H4 (cell line): ENCODE results near the gene FAM151A. TPM values are rescaled to one million over a fixed set of nuclear protein-coding genes. Genes with fewer than 3 reads are reported as not detected.

Source experiments
- DNase-seq: peaks from one replicate; pipeline ENCODE4 v3.0.0-alpha.2; 2015; ENCODE audit warnings: low spot score
- total RNA-seq: library from RNA; depleted of rRNA; stranded (reverse); fragments of >200 nt; shearing (Covaris generic); gene quantifications from 2 replicates; pipeline ENCODE4 v1.2.3, GENCODE V29; 2014; rRNA removed

Gene FAM151A
- total RNA-seq, 1 experiment from 2014 or later = not detected

DNA sequence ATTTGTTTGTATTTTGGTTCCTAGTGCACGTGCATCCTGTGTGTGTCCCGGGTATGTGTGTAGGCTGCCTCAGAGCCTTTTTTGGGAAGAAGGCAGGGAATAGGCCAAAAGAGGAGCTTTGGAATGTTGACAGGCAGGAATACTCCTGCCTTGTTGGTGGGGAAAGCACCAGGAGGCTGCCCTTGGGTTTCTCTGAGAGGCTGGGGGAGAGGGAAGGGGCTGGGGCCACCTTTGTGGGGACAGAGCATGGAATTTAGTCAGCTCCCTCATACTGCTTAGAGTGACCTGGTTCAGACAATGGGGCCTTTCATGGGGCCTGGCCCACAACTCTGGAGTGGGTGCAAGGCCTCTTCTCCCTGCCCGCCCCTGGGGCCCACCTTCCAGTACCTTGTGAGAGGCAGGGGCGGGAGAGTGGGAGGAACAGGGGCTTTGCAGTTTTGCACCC is 44.0 kb downstream of the FAM151A start:
- no peak for DNase-seq

DNA sequence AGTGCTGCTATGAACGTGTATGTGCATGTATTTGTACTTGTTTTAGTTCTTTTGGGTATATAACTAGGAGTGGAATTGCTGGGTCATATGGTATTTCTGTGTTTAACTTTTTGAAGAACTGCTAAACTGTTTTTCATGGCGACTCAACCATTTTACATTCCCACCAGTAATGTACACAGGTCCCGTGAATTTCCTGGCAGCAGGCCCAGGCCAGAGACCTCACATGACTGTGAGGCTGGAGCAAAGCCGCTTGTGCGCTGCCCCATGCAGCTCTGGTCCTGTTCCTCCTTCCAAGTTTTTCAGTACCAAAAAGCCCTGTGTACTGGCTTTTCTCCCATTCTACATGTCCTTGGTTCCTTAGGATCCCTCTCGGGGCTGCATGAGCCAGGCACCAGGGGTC is 45.7 kb downstream of the FAM151A start:
- DNase-seq = peak; percentile 67

DNA sequence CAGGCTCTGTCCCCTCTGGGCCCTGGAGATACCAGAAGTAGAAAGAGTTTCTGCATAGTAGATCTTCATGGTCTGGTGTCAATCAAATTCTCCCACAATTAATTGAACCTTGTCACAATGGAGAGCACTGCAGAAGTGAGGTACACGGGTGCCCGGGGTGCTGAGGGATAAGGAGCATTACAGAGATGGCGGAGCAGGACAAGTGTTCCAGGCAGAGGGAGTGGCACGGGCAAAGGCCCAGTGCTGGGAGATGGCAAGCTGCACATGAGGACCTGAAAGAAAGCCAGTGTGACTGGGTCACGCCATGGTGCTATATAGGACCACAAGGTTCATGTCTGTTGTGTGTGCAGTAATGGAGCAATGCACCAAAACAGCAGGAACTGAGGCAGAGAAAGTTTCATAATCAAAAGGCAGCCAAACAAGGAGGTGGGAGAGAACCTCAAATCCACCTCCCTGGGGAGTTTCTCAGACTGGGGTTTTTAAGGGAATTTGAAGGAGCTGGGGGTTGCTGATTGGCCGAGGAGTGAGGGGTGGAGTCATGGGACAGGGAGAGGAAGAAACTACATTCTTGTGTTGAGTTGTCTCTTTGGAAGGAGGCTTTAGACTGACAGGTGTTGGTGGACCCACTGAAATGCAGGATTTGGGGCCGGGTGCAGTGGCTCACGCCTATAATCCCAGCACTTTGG is 47.6 kb downstream of the FAM151A start:
- DNase-seq = no peak

DNA sequence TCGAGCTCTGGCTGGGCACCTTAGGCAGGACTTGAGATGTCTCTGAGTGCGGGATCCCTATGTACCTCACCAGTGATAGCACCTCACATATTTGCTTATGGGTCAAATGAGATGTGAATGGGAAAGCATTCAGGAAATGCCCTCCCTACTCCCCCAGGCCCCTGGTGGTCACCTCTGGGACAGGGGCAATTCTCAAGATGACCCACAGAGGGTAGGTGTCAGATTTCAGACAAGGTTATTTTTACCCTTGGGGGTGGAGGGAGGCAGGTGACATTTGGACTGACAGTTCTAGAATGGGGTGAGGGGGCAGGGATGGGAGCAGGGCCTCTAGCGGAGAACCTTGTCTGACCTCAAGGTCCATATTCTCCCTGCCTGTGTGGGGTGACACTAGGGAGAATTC is 48.2 kb downstream of the FAM151A start:
- DNase-seq = no peak

DNA sequence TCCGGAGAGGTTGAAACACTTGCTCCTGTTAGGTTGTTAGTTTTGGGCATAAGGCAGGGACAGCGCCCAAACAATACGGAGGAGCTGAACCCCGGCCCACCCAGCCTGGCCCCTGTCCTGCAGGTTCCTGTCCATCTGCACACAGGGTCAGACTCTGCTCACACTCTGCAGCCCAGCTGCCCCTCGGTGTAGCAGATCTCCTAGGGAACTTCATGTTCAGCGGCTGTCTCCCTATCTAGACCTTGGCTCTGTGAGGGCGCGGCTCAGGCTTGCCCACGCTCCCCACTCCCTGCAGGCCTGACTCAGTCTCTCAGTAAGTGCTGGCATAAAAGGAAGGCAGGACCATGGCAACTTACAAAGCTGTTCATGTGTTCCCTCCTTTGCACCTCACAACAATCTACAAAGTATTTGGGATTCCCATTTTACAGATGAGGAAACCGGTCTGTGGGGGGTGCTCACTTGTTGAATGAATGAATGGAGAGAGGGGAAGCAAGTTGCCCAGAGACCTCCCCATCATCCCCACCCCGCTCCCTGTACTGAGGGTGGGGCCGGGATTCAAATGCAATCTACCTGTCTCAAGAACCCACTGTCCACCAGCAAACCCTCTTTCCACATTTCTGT is 49.1 kb downstream of the FAM151A start:
- no peak for DNase-seq

DNA sequence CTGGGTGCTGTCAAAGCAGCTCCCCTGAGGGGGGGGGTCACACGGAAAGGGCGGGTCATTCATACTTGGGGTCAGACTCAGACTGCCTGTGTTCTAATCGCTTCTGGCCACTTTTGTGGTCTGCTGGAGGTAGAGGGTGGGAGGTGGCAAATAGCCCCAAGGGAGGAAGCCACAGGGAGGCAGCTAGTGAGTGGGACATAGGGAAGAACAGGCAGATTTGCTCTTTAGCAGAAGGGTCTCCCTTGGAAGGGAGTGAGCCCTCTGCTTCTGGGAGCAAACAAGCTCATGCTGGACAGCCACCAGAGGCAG is 50.8 kb downstream of the FAM151A start:
- DNase-seq = no peak

DNA sequence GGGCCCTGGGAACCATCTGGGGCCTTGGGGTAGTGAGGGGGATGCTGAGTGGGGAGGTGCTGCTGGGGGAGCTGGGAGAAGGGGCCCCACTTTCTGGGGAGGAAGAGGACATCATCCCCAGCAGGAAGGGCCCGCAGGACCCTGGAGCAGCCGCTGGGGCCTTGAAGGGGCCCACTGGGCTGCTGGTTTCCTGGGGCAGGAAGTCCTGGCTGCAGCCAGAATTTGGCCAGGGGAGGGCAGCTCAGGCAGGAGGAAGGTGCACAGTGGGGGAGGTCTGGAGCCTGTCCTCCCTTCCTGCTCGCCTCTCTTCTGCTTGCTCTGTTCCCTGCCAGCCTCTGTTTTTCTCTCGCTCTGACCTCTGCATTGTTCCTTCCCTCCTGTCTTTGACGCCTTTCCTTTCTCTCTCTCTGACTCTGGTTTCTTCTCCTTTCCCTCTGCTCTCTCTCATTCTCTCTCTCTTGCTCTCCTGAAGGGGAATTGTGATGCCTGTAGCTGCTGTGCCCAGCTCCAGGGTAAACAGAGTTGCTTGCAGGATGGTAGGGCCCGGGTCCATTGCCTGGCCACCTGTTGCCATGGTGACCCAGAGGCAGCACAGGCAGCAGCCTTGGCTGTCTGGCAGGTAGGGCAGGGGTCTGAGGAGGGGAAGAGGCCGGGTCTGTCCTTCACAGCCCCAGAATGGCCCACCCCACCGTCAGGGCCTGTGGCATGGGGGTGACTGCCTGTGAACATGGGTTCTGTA is 51.4 kb downstream of the FAM151A start:
- DNase-seq = no peak

DNA sequence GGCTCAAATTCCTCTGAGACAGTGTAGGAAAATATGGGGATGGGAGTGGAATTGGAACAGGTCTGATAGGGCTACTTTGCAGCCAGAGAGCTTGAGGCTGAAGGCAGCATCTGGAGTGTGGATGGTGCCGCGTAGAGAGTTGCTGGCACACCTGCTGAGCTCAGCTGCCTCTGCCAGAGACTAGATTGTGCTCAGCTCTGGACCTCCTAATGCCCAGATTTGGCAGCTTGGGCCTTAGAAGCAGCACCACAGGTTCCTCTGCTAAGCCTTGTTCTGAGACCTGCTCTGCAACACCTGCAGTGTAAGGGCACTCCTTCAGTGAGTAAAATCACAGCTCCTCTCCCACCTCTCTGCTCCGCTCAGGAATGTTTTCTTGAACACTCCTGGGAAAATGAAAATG is 52.0 kb downstream of the FAM151A start:
- DNase-seq = no peak

DNA sequence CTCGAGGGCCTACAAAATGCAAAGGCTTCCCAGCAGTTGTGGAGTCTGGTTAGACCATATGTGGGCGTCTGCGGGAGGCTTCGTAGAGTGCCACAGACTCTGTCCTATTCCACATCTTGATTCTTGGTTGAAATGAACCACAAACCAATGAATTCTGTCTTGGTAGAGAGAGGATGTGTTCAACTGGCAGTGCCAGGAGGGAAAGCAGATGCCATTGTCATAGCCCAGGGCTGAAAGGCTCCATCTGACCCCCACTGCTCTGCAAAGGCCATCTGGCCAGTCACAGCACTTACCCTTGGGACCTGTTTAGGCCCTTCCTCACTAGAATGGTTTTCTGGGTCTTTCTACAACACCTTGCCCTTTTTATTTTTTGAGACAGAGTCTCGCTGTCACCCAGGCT is 53.2 kb downstream of the FAM151A start:
- no peak for DNase-seq

DNA sequence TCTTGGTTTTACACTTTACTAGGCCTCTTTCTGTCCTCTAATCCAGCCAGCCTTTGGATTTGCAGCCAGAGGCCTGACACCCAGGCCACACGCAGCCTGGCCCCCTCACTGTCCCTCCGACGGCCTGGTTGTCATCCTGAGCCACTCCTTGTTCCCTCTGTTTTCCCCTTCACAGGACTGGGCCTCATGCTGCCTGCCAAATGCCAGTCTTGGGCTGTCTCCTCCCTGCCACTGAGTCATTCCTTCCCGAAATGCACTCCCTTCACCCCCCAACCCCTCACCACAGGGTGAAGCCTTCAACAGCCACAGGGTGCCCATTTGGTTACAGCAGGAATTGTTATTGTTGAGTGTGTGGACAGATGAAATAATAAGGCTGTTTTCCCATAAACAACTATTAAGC is 54.0 kb downstream of the FAM151A start:
- peak; percentile 57 for DNase-seq

DNA sequence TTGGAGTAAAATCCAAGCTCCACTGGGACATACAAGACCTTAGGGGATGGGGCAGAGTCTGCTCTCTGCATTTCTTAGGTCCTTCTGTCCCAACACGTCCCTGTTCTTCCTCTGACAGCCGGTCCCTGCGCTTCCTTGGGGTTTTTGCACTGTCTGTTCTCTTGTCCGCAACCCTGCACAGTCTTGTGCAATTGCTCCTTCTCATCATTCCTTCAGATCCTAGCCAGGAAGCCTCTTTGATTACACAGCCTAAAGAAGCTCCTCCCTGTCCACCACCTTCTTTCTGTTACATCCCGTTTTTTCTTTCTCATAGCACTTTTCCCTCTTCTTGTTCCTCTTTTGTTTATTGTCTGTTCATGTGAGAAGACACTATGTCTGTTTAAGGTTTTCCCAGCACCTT is 55.4 kb downstream of the FAM151A start:
- no peak for DNase-seq

DNA sequence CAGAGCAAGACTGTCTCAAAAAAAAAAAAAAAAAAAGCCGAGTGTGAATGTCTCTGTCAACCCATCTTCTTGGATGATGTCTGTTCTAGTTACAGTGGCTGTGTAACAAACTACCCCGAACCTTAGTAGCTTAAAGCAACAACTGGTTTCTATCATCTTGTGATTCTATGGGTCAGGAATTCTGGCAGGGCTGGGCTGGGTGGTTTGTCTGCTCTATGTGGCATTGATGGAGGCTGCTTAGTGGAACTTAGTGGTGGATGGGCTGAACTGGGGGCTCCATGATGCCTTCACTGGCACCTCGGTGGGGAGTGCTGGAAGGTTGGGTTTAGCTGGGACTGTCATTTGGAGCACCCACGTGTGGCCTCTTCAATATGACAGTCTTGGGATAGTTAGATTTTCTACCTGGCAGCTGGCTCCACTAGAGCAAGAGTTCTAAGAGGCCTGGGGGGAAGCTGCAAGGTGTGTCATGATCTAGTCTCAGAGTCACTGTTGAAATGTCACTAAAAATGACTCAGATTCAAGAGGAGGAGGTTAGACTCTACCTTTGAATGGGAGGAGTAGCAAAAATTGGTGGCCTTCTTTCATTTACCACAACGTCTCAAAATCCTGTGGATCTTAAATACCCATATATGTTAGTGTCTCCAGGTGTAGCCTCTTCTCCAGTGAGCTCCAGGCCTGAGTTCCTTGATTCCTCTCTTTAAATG is 56.7 kb downstream of the FAM151A start:
- no peak for DNase-seq

DNA sequence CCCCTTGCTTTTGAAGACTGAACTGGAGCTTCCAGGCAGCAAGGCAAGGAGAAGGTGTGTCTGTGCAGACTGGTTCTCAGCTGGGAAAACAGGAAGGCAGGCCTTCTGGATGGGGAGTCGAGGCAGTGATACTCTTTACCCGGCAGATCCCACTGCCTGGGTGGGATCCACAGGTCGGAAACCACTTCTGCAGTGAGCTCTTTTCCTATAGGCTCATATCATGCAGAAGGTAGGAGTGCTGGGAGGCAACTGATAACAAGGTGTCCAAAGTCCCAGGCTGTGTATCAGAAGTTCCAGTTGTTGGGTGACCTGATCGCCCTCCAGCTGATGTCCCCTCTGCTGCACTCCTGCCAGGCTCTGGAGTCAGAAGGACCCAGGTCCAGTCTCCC is 58.2 kb downstream of the FAM151A start:
- DNase-seq = no peak

DNA sequence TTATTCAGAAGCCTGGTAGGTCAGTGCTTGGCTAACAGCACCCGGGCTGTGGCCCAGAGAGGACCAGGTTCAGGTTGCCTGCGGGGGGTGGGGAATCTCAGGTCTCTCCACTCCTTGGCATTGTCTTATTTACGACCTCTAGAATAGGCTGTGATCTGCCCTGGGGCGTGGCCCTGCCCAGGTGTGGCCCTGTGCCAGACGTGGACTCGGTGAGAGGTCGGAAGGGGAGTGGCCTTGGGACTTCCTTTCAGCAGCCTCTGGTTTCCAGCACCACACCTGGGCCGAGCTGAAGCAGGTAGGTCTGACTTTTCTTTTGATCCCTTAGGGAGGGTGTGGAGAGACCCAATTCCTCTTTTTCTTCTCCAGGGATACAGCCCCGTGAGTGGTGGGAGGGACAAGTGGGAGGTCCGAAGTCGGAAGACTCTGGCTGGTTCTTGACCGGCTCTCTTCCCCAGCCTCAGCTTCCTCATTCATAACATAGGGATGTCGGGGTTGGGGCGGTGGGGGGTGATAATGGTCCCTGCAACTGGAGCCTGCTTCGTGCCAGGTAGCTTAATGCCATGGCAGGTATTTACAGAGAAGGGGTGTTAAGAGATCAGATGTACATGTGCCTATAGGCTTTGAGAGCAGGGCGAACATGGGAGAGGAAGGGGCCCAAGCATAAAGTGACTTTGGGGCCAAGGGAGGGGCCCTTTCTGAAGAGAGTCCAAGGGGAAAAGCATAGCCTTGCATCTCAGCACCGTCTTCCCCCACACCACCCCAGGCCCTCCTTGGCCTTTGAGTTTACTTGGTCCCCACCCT is 58.8 kb downstream of the FAM151A start:
- no peak for DNase-seq

DNA sequence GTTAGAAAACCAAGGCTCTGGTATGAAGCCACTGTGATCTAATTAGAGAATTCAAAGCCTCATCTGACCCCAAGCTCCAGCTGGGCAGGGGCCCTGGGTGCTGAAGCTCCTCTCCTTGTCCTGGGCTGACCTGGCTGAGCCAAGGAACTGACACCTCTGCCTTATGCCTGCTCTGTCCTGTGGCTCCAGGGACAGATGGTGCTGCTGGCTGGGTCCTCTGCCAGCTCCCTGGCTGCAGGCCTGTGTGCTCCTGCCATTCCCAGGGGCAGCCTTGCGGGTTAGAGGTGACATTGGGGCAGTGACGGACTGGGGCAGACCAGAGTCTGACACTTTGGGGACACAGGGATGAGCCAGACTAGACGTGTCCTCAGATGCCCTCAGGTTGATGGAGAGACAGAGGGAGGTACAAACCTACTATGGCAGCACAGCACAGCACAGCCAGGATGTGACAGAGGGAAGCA is 63.5 kb downstream of the FAM151A start:
- peak; percentile 3 for DNase-seq

Other genes with a start within 250 kb of the FAM151A start
- 13.6 and 13.7 TPM in 2 replicates for gene SSBP3, start 217.1 kb downstream of the FAM151A start, total RNA-seq
- gene ACOT11, start 75.3 kb downstream of the FAM151A start, total RNA-seq = 1.5 and 1.6 TPM in 2 replicates
- gene MROH7, start 18.3 kb upstream of the FAM151A start, total RNA-seq = not detected in 2 replicates
- gene TTC4, start 92.3 kb upstream of the FAM151A start, total RNA-seq = 47.8 and 52.9 TPM in 2 replicates
- gene PARS2, start 141.0 kb upstream of the FAM151A start, total RNA-seq = 6.1 and 7.0 TPM in 2 replicates
- gene TTC22, start 177.8 kb upstream of the FAM151A start, total RNA-seq = not detected in 2 replicates